Calu3 (cell line): ENCODE results near the gene RALA. TPM values are rescaled to one million over a fixed set of nuclear protein-coding genes. Genes with fewer than 3 reads are reported as not detected.

ENCODE experiments used
- BruUV-seq: library from RNA; stranded (reverse); fragments of 400-500 nt; replicated peaks from 2 replicates; lab custom pipeline; 2021; lab: Mats Ljungman, UMichigan
- CTCF ChIA-PET: fragments of 300-600 bp; sonication (Branson Sonifier 250); formaldehyde crosslinking; loops from one replicate; lab custom pipeline; 2022; ENCODE audit warnings: antibody characterized with exemption; lab: Charles Lee
- DNase-seq: peaks from one replicate; pipeline ENCODE4 v3.0.0; 2022
- H3K27ac Mint-ChIP-seq: one replicate; pipeline ENCODE4 v1.8.0; 2022; ENCODE audit warnings: mixed read lengths; ENCODE audit not compliant: unreplicated experiment
- H3K27me3 Mint-ChIP-seq: one replicate; pipeline ENCODE4 v1.8.0; 2022; ENCODE audit warnings: mixed read lengths; ENCODE audit not compliant: unreplicated experiment
- H3K36me3 Mint-ChIP-seq: one replicate; pipeline ENCODE4 v1.8.0; 2022; ENCODE audit warnings: mild to moderate bottlenecking, moderate library complexity, mixed read lengths; ENCODE audit not compliant: insufficient read depth, unreplicated experiment
- H3K4me1 Mint-ChIP-seq: one replicate; pipeline ENCODE4 v1.8.0; 2022; ENCODE audit warnings: mild to moderate bottlenecking, low read depth, mixed read lengths; ENCODE audit not compliant: unreplicated experiment
- H3K4me3 Mint-ChIP-seq: one replicate; pipeline ENCODE4 v1.8.0; 2022; ENCODE audit warnings: mild to moderate bottlenecking, low read depth, moderate library complexity, mixed read lengths; ENCODE audit not compliant: unreplicated experiment
- H3K9me3 Mint-ChIP-seq: one replicate; pipeline ENCODE4 v1.8.0; 2022; ENCODE audit warnings: low read depth, mixed read lengths; ENCODE audit not compliant: unreplicated experiment
- CTCF ChIP-seq: fragments of 200-600 bp; IDR thresholded peaks from one replicate; pipeline ENCODE4 v1.8.0; 2022; ENCODE audit warnings: antibody characterized with exemption; ENCODE audit not compliant: unreplicated experiment
- intact Hi-C: fragments of 100-400 bp; cut with micrococcal nuclease; formaldehyde crosslinking; loops from one replicate; pipeline ENCODE4 v1.10.0; 2022; ENCODE audit not compliant: unreplicated experiment
- total RNA-seq: library from RNA; stranded (reverse); gene quantifications from 2 replicates; pipeline ENCODE4 v1.2.3, GENCODE V29; 2022

The RALA gene
- total RNA-seq, 1 experiment from 2014 or later: 64.8 TPM

- CTCF ChIA-PET: interaction anchor here (0.6 to 1.4 kb wide), 5 partner anchors 9 to 974 kb away, joined by 3 to 4 read pairs (median 3); no protein-coding TSS in a partner anchor
- no TSS peak for BruUV-seq
- peaks cover 26% of the 10 kb centered on the region for H3K4me1 Mint-ChIP-seq
- H3K27me3 Mint-ChIP-seq: no peaks in the 10 kb centered on the region
- no peak overlapping the region for H3K4me3 Mint-ChIP-seq
- H3K36me3 Mint-ChIP-seq: no peaks in the 10 kb centered on the region
- no peak overlapping the region for H3K27ac Mint-ChIP-seq
- no peak for TF ChIP-seq CTCF
- no peak for DNase-seq
- H3K9me3 Mint-ChIP-seq: peaks cover 11% of the 10 kb centered on the region
- intact Hi-C loops: no loop called here
These were observed 134.2 kb downstream of the RALA start for GRCh38 chr7:39757604-39758003.

Other genes with a start within 250 kb of the RALA start
- 37.0 and 39.2 TPM in 2 replicates for gene YAE1, start 57.2 kb upstream of the RALA start, total RNA-seq